Central memory CD4-positive, alpha-beta T cell (primary cell): ENCODE data around the gene GLRA1.
A peak's percentile ranks its signal among the peaks of the same experiment; 100 is the strongest.
"Not testable (repeated sequence)": the region's sequence is repeated elsewhere in the genome, so short reads cannot be mapped to it uniquely, and the experiment has no call there.

Source experiments
- DNase-seq: peaks from one replicate; pipeline ENCODE4 v3.0.0; 2022

GLRA1 gene

DNA sequence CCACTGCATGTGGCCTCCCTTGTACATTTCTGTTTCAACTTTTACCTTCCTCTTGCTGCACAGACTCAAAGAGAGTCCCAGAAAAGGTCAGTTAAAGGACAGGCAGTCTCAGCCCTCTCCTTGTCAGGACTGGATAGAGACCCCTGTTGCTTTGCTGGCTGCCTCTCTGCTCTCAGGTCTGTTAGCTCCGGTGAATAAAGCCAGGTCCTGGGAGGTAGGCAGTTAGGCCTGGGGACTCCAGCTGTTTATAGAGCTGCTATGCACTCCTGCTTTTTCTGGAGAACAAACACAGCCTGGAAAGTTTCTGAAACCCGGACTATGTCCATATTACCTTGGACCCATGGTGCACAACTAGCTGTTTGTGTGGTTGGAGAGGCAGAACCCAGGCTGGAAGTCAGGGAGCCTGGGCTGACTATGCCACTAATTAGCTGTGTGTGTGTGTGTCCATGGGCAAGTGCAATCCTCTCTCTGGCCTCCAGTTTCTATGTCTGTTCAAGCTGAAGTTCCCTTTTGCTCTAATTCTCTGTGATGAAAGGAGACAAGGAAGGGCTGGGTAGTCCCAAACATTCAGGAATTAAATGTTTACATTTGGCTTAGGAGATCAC lies 42.9 kb downstream of the GLRA1 start:
- no peak for DNase-seq

- no peak for DNase-seq
These were observed 44.3 kb downstream of the GLRA1 start for GRCh38 chr5:151880324-151880723.

DNA sequence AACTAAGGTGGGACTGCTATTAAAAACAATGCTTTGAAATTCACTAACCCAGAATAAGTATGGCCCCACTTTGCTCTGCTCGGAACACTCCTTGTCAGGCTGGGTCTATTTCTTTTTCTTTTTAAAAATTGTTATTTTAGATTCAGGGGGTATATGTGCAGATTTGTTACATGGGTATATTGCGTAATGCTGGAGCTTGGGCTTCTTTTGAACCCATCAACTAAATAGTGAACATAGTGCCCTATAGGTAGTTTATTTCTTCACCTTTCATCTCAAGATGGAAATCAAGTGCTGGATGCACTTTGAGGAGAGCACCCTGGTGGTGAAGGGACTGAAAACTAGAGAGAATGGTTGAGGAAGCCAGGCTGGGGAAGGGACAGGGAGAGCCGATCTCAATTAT lies 51.0 kb downstream of the GLRA1 start:
- DNase-seq = no peak

DNA sequence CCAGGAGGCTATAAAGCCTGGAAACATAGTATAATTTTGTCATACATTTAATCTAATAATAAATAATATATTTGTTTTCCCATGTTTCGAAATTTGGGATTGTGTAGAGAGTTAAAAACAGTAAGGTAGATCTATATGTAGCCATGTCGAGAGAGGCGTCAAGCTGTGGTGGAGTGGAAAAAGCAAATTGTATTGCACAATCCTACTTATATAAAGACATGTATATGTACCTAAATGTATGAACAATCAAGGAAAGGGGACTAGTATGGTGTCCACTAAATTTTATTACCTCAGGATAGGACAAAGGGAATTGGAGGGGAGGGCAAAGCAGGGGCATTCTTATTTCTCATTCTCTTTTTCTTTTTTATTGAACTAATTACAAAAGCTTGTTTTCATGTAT lies 52.0 kb downstream of the GLRA1 start:
- no peak for DNase-seq

DNA sequence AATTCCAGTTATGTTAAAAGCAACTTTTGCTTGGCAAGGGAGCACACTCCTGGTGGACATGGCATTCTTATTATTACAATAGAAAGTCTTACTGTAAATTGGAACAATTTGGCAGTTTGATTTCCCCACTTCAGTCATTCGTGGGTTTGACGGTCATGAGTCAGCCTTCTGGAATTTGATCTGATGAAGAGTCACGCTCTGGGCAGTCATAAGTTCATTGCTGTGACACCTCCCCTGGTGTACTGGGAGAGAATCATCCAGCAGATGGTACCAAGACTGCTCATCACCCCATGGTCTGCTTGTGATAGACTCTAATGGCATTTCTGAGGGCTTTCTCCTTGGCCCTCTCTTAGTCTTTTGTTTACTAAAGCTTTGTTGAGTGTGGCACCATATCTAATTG lies 53.8 kb downstream of the GLRA1 start:
- no peak for DNase-seq

- DNase-seq = no peak
These were observed 54.4 kb downstream of the GLRA1 start for GRCh38 chr5:151870271-151870670.

GRCh38 chr5:151869843-151870242 lies 54.8 kb downstream of the GLRA1 start:
- DNase-seq = no peak

- DNase-seq = peak; percentile 67
These were observed 56.2 kb downstream of the GLRA1 start for GRCh38 chr5:151868451-151868850.

DNA sequence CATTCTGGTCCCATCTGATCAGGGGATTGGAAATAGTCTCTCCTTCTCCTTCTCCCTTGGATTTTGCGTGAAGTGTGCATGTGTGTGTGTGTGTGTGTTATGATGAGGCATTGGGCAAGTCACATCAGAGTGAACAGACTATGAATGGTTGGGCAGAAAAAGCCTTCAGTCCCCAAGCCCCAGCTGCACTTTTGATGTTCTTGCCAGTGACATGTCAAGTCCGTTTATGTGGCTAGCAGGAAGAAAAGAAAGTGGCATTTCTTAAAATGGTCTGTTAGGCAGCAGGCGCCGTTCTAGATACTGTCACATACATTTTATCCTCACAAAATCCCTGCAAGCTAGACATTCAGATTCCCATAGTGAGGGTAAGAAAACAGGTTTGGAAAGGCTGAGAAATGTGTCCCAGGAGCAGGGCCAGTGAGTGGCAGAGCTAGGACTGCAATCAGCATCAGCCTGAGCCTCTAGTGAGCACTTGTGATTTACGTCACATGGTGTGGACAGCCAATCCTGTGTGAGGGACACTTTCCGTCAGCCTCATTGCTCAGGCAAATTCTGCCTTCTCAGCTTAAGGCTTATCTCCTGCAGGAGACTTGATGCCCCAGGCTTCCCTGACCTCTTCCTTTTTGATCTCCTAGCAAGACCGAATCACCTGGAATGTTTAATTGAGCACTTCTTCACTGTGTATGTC lies 60.4 kb downstream of the GLRA1 start:
- no peak for DNase-seq

DNA sequence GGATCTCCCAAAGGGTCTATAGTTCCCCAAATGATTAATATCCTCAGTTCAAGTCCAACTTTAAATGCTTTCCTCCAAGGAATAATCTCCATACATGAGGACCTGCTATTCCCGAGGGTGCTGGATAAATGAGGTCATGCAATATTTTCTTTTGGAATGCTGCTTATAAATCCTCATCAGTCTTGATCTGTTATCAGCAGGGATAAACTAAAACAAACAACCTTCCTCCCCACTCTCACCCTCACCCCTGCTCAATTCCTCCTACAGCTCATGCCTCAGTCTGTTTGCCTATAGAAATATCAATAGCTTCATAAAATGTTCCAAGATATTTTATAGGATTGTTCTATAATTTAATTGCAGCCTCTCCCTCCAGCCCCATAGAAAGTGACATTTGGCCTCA lies 61.1 kb downstream of the GLRA1 start:
- DNase-seq = no peak

DNA sequence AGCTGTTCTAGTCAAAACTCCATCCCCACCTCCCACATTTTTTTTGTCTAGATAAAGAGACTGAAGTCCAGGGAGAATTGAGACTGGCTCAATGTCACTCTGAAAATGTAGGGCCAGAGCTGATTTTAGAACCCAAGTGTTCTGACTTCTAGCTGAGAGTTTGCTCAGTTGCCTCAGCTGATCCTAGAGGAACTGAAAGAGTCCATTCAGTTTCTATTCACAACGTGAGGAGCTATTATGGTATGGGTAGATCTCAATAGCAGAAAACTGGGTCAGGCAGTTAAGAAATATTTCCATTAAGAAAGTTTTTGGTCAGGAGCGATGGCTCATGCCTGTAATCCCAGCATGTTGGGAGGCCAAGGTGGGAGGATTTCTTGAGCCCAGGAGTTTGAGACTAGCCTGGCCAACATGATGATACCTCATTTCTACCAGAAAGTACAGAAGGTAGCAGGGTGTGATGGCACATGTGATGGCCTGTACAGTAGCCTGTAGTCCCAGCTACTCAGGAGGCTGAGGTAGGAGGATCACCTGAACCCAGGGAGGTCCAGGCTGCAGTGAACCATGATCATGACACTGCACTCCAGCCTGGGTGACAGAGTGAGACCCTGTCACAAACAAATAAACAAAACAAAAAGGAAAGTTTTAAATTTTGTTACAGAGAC lies 61.7 kb downstream of the GLRA1 start:
- DNase-seq = no peak

- DNase-seq = not testable (repeated sequence)
These were observed 63.8 kb downstream of the GLRA1 start for GRCh38 chr5:151860867-151861266.

DNA sequence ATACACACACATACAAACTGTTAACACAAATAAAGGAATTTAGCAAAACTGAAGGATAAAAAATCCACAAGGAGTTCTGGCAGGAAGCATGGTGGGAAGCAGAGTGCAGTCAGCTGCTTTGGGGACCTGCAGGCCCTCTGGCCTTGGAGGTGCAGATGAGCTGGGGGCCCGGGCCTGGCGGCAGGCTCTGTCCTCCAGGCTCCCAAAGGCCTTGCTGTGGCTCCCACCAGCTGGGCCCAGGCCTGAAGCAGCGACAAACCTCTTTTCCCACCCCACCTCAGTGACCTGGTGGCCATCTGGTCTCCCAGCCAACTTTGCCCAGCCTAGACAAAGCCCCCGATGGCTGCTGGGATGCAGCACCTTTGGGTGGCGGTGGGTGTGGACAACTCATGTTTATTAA lies 67.8 kb downstream of the GLRA1 start:
- no peak for DNase-seq

GRCh38 chr5:151855701-151856100 lies 69.0 kb downstream of the GLRA1 start:
- DNase-seq = no peak

GRCh38 chr5:151847871-151848270 lies 76.8 kb downstream of the GLRA1 start:
- DNase-seq = no peak

- DNase-seq = no peak
These were observed 77.9 kb downstream of the GLRA1 start for GRCh38 chr5:151846765-151847164.

DNA sequence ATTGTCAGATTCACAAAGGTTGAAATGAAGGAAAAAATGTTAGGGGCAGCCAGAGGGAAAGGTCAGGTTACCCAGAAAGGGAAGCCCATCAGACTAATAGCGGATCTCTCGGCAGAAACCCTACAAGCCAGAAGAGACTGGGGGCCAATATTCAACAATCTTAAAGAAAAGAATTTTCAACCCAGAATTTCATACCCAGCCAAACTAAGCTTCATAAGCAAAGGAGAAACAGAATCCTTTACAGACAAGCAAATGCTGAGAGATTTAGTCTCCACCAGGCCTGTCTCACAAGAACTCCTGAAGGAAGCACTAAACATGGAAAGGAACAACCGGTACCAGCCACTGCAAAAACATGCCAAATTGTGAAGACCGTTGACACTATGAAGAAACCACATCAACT lies 91.8 kb downstream of the GLRA1 start:
- DNase-seq = not testable (repeated sequence)

GRCh38 chr5:151829370-151829769 lies 95.3 kb downstream of the GLRA1 start:
- no peak for DNase-seq

DNA sequence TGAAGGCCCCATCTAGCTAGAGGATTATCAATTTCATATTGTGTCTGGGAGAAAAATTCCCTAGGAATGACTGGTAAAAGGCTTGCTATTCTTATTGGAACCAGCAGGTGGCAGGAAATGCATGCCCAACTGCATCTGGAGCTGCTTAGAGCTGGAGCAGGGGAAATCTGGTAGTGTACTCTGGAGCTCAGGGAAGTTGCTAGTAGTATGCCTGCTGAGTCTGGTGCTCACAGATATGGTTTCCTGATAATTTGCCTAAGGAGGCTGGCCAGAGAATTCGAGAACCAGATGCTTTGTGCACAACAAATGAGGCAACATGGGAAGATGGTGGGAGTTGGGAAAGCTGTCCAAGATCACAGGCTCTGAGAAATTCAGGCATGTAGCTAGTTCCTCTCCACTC lies 99.2 kb downstream of the GLRA1 start:
- DNase-seq = peak; percentile 22

- DNase-seq = no peak
These were observed 102.5 kb downstream of the GLRA1 start for GRCh38 chr5:151822141-151822540.

GRCh38 chr5:151820903-151821302 lies 103.7 kb downstream of the GLRA1 start:
- DNase-seq = no peak

DNA sequence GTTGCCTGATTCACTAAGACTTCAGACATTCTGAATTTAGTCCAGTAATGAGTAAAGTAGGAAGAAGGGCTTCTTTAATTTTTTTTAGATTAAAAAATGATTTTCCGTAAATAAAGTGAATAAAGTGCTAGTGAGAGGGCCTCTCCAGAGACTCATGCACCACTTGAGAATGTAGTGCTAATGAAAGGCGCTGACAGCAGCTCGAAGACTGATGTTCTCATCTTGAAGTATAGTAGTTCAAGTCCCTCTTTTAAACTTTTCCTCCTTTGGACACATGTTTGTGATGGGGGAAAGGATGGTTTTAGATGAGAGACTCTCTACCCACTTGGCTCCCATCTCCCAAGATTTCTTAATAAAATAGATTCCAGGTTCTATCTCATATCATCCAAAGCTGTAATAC lies 104.4 kb downstream of the GLRA1 start:
- DNase-seq = no peak

DNA sequence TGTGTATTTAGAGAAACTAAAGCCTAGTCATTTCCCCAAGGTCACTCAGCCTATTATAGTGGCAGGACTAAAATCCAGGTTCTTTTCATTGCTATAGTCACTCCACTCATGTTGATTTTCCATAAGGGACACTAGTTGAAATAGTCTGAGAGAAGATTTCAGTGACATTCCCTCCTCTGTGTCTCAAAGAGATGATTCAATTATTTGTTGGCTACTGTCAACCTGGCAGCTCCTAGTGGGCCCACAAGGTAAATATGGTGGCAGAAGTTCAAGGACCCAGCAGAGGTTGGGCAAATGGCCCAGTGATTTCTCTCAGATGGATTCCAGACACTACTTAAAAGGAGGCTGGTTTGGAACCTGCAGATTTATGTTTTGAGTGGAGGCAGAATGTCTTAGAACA lies 104.8 kb downstream of the GLRA1 start:
- DNase-seq = no peak

GRCh38 chr5:151815051-151815450 lies 109.6 kb downstream of the GLRA1 start:
- no peak for DNase-seq
